IMR-90 (cell line): Measurements from ENCODE around the gene DNAH6. TPM values are rescaled to one million over a fixed set of nuclear protein-coding genes. Genes with fewer than 3 reads are reported as not detected.

Experiments used
- ATAC-seq: fragments of 200-7000 bp; cut with Tn5 transposase; 2 replicates; pipeline ENCODE4 v1.9.1; 2020; ENCODE audit warnings: low read depth, mild to moderate bottlenecking, moderate library complexity
- BruUV-seq: library from RNA; stranded (reverse); fragments of 400-500 nt; replicated peaks from 2 replicates; lab custom pipeline; 2021; lab: Mats Ljungman, UMichigan
- CTCF ChIA-PET: fragments of 300-600 bp; formaldehyde crosslinking; extraction: SDS; loops from one replicate; lab custom pipeline; 2021; ENCODE audit warnings: antibody characterized with exemption; lab: Yijun Ruan, JAX
- POLR2A ChIA-PET: fragments of 300-600 bp; sonication (Branson Sonifier 250); formaldehyde crosslinking; loops from one replicate; lab custom pipeline; 2022; ENCODE audit warnings: antibody characterized with exemption; ENCODE audit not compliant: unreplicated experiment; lab: Charles Lee
- DNase-seq: peaks from one replicate; pipeline ENCODE4 v3.0.0; 2013
- H2AFZ ChIP-seq: replicated peaks from 2 replicates; pipeline ENCODE3; 2013; ENCODE audit warnings: low read length, mild to moderate bottlenecking; ENCODE audit not compliant: poor library complexity
- H2AK5ac ChIP-seq: 2 replicates; pipeline ENCODE4 v1.6.1; 2013; ENCODE audit warnings: low read depth, low read length, inconsistent platforms
- H2AK9ac ChIP-seq: replicated peaks from 2 replicates; pipeline ENCODE3; 2013; ENCODE audit warnings: mild to moderate bottlenecking, low read depth, low read length, moderate library complexity; ENCODE audit not compliant: poor library complexity
- H2BK120ac ChIP-seq: 2 replicates; pipeline ENCODE4 v1.6.1; 2013; ENCODE audit warnings: low read depth, low read length, inconsistent platforms
- H2BK15ac ChIP-seq: 3 replicates; pipeline ENCODE4 v1.6.1; 2013; ENCODE audit warnings: low read depth, low read length, inconsistent platforms
- H2BK20ac ChIP-seq: 2 replicates; pipeline ENCODE4 v1.6.1; 2013; ENCODE audit warnings: low read depth, mild to moderate bottlenecking, inconsistent platforms, low read length, moderate library complexity
- H2BK5ac ChIP-seq: 2 replicates; pipeline ENCODE4 v1.6.1; 2013; ENCODE audit warnings: mild to moderate bottlenecking, low read depth, low read length, inconsistent platforms; ENCODE audit not compliant: poor library complexity, severe bottlenecking
- H3K14ac ChIP-seq: replicated peaks from 2 replicates; pipeline ENCODE4 v1.6.1; 2013; ENCODE audit warnings: low read depth, low read length, inconsistent platforms
- H3K18ac ChIP-seq: 2 replicates; pipeline ENCODE4 v1.6.1; 2013; ENCODE audit warnings: low read depth, low read length, control low read depth
- H3K23ac ChIP-seq: 2 replicates; pipeline ENCODE4 v1.6.1; 2013; ENCODE audit warnings: low read depth, low read length, inconsistent platforms
- H3K27ac ChIP-seq: 2 replicates; pipeline ENCODE4 v1.5.1; 2013; ENCODE audit warnings: mild to moderate bottlenecking, control low read depth, low read length; ENCODE audit not compliant: insufficient read depth
- H3K27me3 ChIP-seq: 2 replicates; pipeline ENCODE4 v1.6.1; 2013; ENCODE audit warnings: low read length; ENCODE audit not compliant: control insufficient read depth, insufficient read depth
- H3K36me3 ChIP-seq: 2 replicates; pipeline ENCODE4 v1.6.1; 2013; ENCODE audit warnings: low read length, mixed read lengths; ENCODE audit not compliant: control insufficient read depth, insufficient read depth
- H3K4ac ChIP-seq: 2 replicates; pipeline ENCODE4 v1.6.1; 2013; ENCODE audit warnings: low read depth, low read length, inconsistent platforms
- H3K4me1 ChIP-seq: 2 replicates; pipeline ENCODE4 v1.6.1; 2013; ENCODE audit warnings: low read length, mixed read lengths; ENCODE audit not compliant: control insufficient read depth, insufficient read depth
- H3K4me2 ChIP-seq: 2 replicates; pipeline ENCODE4 v1.6.1; 2013; ENCODE audit warnings: low read depth, mild to moderate bottlenecking, control low read depth, low read length, moderate library complexity
- H3K4me3 ChIP-seq: 2 replicates; pipeline ENCODE4 v1.5.1; 2013; ENCODE audit warnings: low read depth, mild to moderate bottlenecking, control low read depth, low read length, moderate library complexity; ENCODE audit not compliant: insufficient read depth
- H3K56ac ChIP-seq: 2 replicates; pipeline ENCODE4 v1.6.1; 2013; ENCODE audit warnings: low read length, inconsistent platforms; ENCODE audit not compliant: insufficient read depth; ENCODE audit errors: extremely low read depth
- H3K79me1 ChIP-seq, 2 experiments: 2 replicates each; pipeline ENCODE4 v1.6.1; 2013; ENCODE audit warnings: low read length in 2 of 2, inconsistent platforms in 1 of 2, low read depth in 1 of 2
- H3K9ac ChIP-seq: 2 replicates; pipeline ENCODE4 v1.6.1; 2013; ENCODE audit warnings: low read depth, low read length, control low read depth
- H3K9me1 ChIP-seq: 2 replicates; pipeline ENCODE4 v1.6.1; 2013; ENCODE audit warnings: low read length, inconsistent platforms; ENCODE audit not compliant: insufficient read depth
- H3K9me3 ChIP-seq: 2 replicates; pipeline ENCODE4 v1.6.1; 2013; ENCODE audit warnings: low read length; ENCODE audit not compliant: control insufficient read depth, insufficient read depth
- H4K20me1 ChIP-seq: 2 replicates; pipeline ENCODE4 v1.6.1; 2013; ENCODE audit warnings: low read length, inconsistent platforms; ENCODE audit not compliant: insufficient read depth
- H4K5ac ChIP-seq: 2 replicates; pipeline ENCODE4 v1.6.1; 2013; ENCODE audit warnings: mild to moderate bottlenecking, low read depth, low read length, control low read depth
- H4K8ac ChIP-seq, 2 experiments: 2 replicates each; pipeline ENCODE4 v1.6.1; 2013; ENCODE audit warnings: low read depth in 2 of 2, low read length in 2 of 2, control low read depth in 1 of 2, inconsistent platforms in 1 of 2
- H4K91ac ChIP-seq: 2 replicates; pipeline ENCODE4 v1.6.1; 2013; ENCODE audit warnings: low read depth, low read length, inconsistent platforms; ENCODE audit not compliant: insufficient read depth
- CHD1 ChIP-seq: IDR thresholded peaks from 2 replicates; pipeline ENCODE4 v1.6.1; 2012; ENCODE audit warnings: low read depth, low read length, improper control_type of control experiment
- ELK1 ChIP-seq: fragments of 150-350 bp; IDR thresholded peaks from 2 replicates; pipeline ENCODE4 v1.6.1; 2016; ENCODE audit warnings: low read depth, mild to moderate bottlenecking, low read length, moderate library complexity, borderline replicate concordance
- FOS ChIP-seq: fragments of 150-350 bp; IDR thresholded peaks from 2 replicates; pipeline ENCODE4 v1.6.1; 2016; ENCODE audit warnings: low read depth, low read length
- POLR2A ChIP-seq: IDR thresholded peaks from 2 replicates; pipeline ENCODE4 v1.6.1; 2012; ENCODE audit warnings: mild to moderate bottlenecking, low read depth, low read length
- RFX5 ChIP-seq: IDR thresholded peaks from 2 replicates; pipeline ENCODE4 v1.8.0; 2012; ENCODE audit warnings: low read depth, mild to moderate bottlenecking, low read length, moderate library complexity
- SMC3 ChIP-seq: fragments of 150-350 bp; IDR thresholded peaks from 2 replicates; pipeline ENCODE4 v1.6.1; 2016; ENCODE audit warnings: low read depth, mild to moderate bottlenecking, antibody characterized with exemption, low read length, moderate library complexity
- USF2 ChIP-seq: fragments of 150-350 bp; IDR thresholded peaks from 2 replicates; pipeline ENCODE4 v1.6.1; 2017; ENCODE audit warnings: mild to moderate bottlenecking, antibody characterized with exemption, low read length, low read depth
- WGBS, 2 experiments: methylation state at CpG; one replicate each; pipeline versions ENCODE4 v1.1.5 to v1.1.7; 2013; ENCODE audit warnings: missing lambda C conversion rate in 2 of 2; ENCODE audit not compliant: insufficient read length in 1 of 2; ENCODE audit errors: extremely low coverage in 2 of 2; 5-methylcytosine and 5-hydroxymethylcytosine counted together
- dilution Hi-C: fragments of 300-500 bp; cut with HindIII; formaldehyde crosslinking; loops from one replicate; pipeline ENCODE4 v1.14.3; 2018; ENCODE audit warnings: low sequenced_read_pairs; ENCODE audit not compliant: unreplicated experiment
- in situ Hi-C: fragments of 300-500 bp; cut with MboI; formaldehyde crosslinking; loops from 3 replicates; pipeline ENCODE4 v1.14.3; 2019; ENCODE audit warnings: low sequenced_read_pairs, inconsistent platforms, mixed read lengths
- intact Hi-C: fragments of 100-400 bp; cut with micrococcal nuclease; formaldehyde crosslinking; loops from 2 replicates; pipeline ENCODE4 v1.10.0; 2022
- polyA plus RNA-seq, 3 experiments: library from polyadenylated mRNA; depleted of rRNA; stranded (reverse); fragments of >200 nt; gene quantifications; 2 replicates each; pipeline ENCODE4 v1.2.3, GENCODE V29; 2012; ENCODE audit warnings: low replicate concordance in 1 of 3
- total RNA-seq: library from RNA; depleted of rRNA; stranded (reverse); fragments of >200 nt; gene quantifications from 2 replicates; pipeline ENCODE4 v1.2.3, GENCODE V29; 2012

DNAH6 gene
- total and polyA plus RNA-seq, 2 of the 4 experiments (the other 2 are of a cell fraction) = under 0.01 to 0.07 TPM

GRCh38 chr2:84497285-84497684 lies 19.0 kb upstream of the DNAH6 start:
- no peak overlapping the region for H4K5ac ChIP-seq
- ATAC-seq (no peak), DNase-seq (no peak)
- no TSS peak for BruUV-seq
- no peaks in the 10 kb centered on the region for H4K20me1 ChIP-seq
- no peaks in the 10 kb centered on the region for H3K79me1 ChIP-seq
- in situ Hi-C loops = loop anchor here (10.0 to 25.0 kb wide), 3 partner anchors 138 to 790 kb away; no protein-coding TSS in a partner anchor
- no peak overlapping the region for H3K18ac ChIP-seq
- no peak overlapping the region for H2AK5ac ChIP-seq
- H2AK9ac ChIP-seq = no peak overlapping the region
- no peaks in the 10 kb centered on the region for H3K36me3 ChIP-seq
- no peak overlapping the region for H3K4me3 ChIP-seq
- no peaks in the 10 kb centered on the region for H3K9me3 ChIP-seq
- H2BK5ac ChIP-seq = no peak overlapping the region
- H2BK20ac ChIP-seq = no peak overlapping the region
- H4K91ac ChIP-seq = no peak overlapping the region
- H2AFZ ChIP-seq = no peak overlapping the region
- ChIA-PET CTCF (interaction anchor here (0.7 kb wide), 1 partner anchor 193 kb away, joined by 3 read pairs; no protein-coding TSS in a partner anchor), POLR2A (interaction anchor here (0.7 kb wide), 1 partner anchor 310 kb away, joined by 11 read pairs; no protein-coding TSS in a partner anchor)
- TF ChIP-seq USF2 (no peak), CHD1 (no peak), SMC3 (no peak), RFX5 (no peak), FOS (no peak), POLR2A (no peak), ELK1 (no peak)
- no peak overlapping the region for H3K56ac ChIP-seq
- H3K23ac ChIP-seq = no peak overlapping the region
- dilution Hi-C loops = no loop called here
- H3K4ac ChIP-seq = no peak overlapping the region
- H3K14ac ChIP-seq = no peak overlapping the region
- H3K9me1 ChIP-seq = peaks cover 5% of the 10 kb centered on the region
- no peak overlapping the region for H3K9ac ChIP-seq
- H3K4me1 ChIP-seq = peaks cover 4% of the 10 kb centered on the region
- no peak overlapping the region for H4K8ac ChIP-seq
- no CpG with 5 or more reads among the region's 3 CpGs for WGBS, 2 experiments
- no peaks in the 10 kb centered on the region for H3K27me3 ChIP-seq
- no peak overlapping the region for H2BK15ac ChIP-seq
- intact Hi-C loops = loop anchor here (5.0 kb wide), 1 partner anchor 370 kb away; no protein-coding TSS in a partner anchor
- H2BK120ac ChIP-seq = no peak overlapping the region
- no peak overlapping the region for H3K4me2 ChIP-seq
- no peak overlapping the region for H3K27ac ChIP-seq
